ENCODE results near the gene DNAJC2.
A peak's percentile ranks its signal among the peaks of the same experiment; 100 is the strongest.

DNAJC2 gene, protein sequence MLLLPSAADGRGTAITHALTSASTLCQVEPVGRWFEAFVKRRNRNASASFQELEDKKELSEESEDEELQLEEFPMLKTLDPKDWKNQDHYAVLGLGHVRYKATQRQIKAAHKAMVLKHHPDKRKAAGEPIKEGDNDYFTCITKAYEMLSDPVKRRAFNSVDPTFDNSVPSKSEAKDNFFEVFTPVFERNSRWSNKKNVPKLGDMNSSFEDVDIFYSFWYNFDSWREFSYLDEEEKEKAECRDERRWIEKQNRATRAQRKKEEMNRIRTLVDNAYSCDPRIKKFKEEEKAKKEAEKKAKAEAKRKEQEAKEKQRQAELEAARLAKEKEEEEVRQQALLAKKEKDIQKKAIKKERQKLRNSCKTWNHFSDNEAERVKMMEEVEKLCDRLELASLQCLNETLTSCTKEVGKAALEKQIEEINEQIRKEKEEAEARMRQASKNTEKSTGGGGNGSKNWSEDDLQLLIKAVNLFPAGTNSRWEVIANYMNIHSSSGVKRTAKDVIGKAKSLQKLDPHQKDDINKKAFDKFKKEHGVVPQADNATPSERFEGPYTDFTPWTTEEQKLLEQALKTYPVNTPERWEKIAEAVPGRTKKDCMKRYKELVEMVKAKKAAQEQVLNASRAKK

DNA sequence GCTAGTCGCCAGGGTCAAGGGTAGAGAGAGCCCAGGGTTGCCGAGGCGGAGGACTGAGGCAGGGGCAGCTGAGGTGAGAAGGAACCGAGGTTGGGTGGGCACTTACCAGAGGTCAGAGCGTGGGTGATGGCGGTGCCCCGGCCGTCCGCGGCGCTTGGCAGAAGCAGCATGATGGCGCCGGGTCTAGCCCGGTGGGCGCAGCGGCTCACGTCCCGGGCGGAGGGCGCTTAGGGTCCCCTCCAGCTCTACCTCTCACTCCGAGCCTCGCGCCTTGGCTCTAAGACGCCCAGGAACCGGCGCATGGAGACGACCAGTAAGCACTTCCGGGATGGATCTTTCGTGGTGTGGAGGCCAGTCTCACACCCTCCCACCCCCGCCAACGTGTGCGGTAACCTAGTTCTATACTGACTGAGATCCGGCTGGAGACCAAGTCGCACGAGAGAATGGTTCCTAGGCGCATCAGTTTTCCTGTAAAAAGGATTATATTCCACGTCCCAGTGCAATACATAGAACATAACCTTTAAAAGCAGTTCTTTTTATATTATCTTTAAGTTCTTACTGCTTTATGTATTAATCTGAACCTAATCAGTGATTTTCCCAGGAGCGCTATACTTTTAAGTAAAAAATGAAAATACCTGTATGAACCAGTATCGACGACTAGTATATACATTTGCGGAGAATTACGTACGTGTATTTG is at the start of gene DNAJC2:
Gene DNAJC2, minus strand, starts transcription at position 315 of the 697 bp plus-strand sequence. Its CDS starts 145 bp downstream, at position 170.
- peak; percentile 87 for DNase-seq
- Mint-ChIP-seq H3K9me3 (no peaks in the 10 kb centered on the region), H3K27me3 (no peaks in the 10 kb centered on the region), H3K4me1 (ENCODE audit: low read depth) (peaks cover 61% of the 10 kb centered on the region), H3K27ac (peak within 1 kb of the TSS; percentile 99), H3K4me3 (peak within 1 kb of the TSS; percentile 90), H3K36me3 (ENCODE audit: low read depth) (peaks cover 73% of the 10 kb centered on the region)

- Mint-ChIP-seq H3K36me3 (ENCODE audit: low read depth) (no peaks in the 10 kb centered on the region), H3K4me1 (ENCODE audit: low read depth) (no peaks in the 10 kb centered on the region), H3K9me3 (no peaks in the 10 kb centered on the region), H3K27me3 (peaks cover 21% of the 10 kb centered on the region), H3K27ac (no peak overlapping the region), H3K4me3 (no peak overlapping the region)
- no peak for DNase-seq
Observed at GRCh38 chr7:103391976-103392375, 47.4 kb upstream of the DNAJC2 start.

GRCh38 chr7:103391150-103391549 is 46.6 kb upstream of the DNAJC2 start:
- H3K4me1 Mint-ChIP-seq (ENCODE audit: low read depth), result no peaks in the 10 kb centered on the region
- H3K4me3 Mint-ChIP-seq, result no peak overlapping the region
- no peaks in the 10 kb centered on the region for H3K9me3 Mint-ChIP-seq
- DNase-seq, result no peak
- H3K27me3 Mint-ChIP-seq, result peaks cover 18% of the 10 kb centered on the region
- H3K27ac Mint-ChIP-seq, result no peak overlapping the region
- H3K36me3 Mint-ChIP-seq (ENCODE audit: low read depth), result no peaks in the 10 kb centered on the region

- H3K9me3 Mint-ChIP-seq, result no peaks in the 10 kb centered on the region
- H3K27ac Mint-ChIP-seq, result no peak overlapping the region
- no peaks in the 10 kb centered on the region for H3K4me1 Mint-ChIP-seq (ENCODE audit: low read depth)
Observed at GRCh38 chr7:103389263-103389662, 44.7 kb upstream of the DNAJC2 start.

GRCh38 chr7:103388469-103389140 is 44.0 kb upstream of the DNAJC2 start:
- Mint-ChIP-seq H3K9me3 (no peaks in the 10 kb centered on the region), H3K4me3 (no peak overlapping the region), H3K27ac (no peak overlapping the region), H3K36me3 (ENCODE audit: low read depth) (no peaks in the 10 kb centered on the region), H3K4me1 (ENCODE audit: low read depth) (no peaks in the 10 kb centered on the region), H3K27me3 (peaks cover 18% of the 10 kb centered on the region)
- no peak for DNase-seq

More at GRCh38 chr7:103389263-103389662, 44.7 kb upstream of the DNAJC2 start:
- DNase-seq, result no peak
- Mint-ChIP-seq H3K27me3 (peaks cover 18% of the 10 kb centered on the region), H3K36me3 (ENCODE audit: low read depth) (no peaks in the 10 kb centered on the region), H3K4me3 (no peak overlapping the region)

GRCh38 chr7:103387242-103387641 is 42.7 kb upstream of the DNAJC2 start:
- Mint-ChIP-seq H3K36me3 (ENCODE audit: low read depth) (no peaks in the 10 kb centered on the region), H3K27ac (no peak overlapping the region), H3K4me1 (ENCODE audit: low read depth) (no peaks in the 10 kb centered on the region), H3K27me3 (peaks cover 15% of the 10 kb centered on the region), H3K9me3 (no peaks in the 10 kb centered on the region), H3K4me3 (no peak overlapping the region)
- DNase-seq, result no peak

DNA sequence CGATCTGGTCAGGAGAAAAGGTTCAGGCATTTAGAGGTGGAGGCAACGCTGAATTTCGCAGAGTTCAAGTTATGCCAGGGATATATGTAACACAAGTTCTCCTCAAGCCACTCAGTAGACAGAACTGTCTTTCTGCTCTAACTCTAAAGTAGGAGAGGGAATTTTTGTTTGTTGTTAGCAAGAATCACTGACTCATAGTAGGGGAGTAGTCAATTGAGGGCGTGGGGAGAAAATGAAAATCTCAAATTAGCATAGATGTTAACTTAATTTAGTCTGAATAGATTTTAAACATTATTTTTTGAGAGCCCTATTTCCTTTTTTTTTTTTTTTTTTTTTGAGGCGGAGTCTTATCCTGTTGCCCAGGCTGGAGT is 37.5 kb upstream of the DNAJC2 start:
- DNase-seq, result no peak
- Mint-ChIP-seq H3K4me3 (no peak overlapping the region), H3K27me3 (peaks cover 9% of the 10 kb centered on the region), H3K4me1 (ENCODE audit: low read depth) (no peaks in the 10 kb centered on the region), H3K36me3 (ENCODE audit: low read depth) (no peaks in the 10 kb centered on the region), H3K9me3 (no peaks in the 10 kb centered on the region), H3K27ac (no peak overlapping the region)

DNA sequence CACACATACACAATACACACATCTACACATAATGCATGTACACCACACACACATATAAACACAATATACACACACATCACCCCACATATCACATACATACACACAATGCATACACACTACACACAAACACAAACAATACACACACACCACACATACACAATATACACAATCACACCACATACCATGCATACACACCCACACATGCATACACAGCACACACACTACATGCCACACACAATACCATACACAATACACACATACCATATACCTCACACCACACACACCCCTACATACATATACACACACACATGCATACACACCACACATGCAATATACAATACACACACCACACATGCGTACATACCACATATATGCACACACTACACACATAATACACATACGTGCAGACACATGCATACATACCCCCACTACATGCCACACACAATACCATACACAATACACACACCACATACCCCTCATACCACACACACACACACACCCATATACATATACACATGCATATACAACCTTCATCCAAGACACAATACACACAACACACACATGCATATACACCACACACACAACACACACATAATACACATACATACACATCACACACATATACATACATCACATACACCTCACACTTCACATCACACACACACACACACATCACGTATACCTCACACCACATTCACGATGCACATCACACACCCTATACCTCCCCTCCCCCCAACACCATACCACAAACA is 36.9 kb upstream of the DNAJC2 start:
- no peak for DNase-seq
- H3K36me3 Mint-ChIP-seq (ENCODE audit: low read depth), result no peaks in the 10 kb centered on the region
- H3K4me1 Mint-ChIP-seq (ENCODE audit: low read depth), result no peaks in the 10 kb centered on the region
- no peak overlapping the region for H3K4me3 Mint-ChIP-seq
- H3K27me3 Mint-ChIP-seq, result peaks cover 9% of the 10 kb centered on the region
- H3K27ac Mint-ChIP-seq, result no peak overlapping the region
- H3K9me3 Mint-ChIP-seq, result no peaks in the 10 kb centered on the region

DNA sequence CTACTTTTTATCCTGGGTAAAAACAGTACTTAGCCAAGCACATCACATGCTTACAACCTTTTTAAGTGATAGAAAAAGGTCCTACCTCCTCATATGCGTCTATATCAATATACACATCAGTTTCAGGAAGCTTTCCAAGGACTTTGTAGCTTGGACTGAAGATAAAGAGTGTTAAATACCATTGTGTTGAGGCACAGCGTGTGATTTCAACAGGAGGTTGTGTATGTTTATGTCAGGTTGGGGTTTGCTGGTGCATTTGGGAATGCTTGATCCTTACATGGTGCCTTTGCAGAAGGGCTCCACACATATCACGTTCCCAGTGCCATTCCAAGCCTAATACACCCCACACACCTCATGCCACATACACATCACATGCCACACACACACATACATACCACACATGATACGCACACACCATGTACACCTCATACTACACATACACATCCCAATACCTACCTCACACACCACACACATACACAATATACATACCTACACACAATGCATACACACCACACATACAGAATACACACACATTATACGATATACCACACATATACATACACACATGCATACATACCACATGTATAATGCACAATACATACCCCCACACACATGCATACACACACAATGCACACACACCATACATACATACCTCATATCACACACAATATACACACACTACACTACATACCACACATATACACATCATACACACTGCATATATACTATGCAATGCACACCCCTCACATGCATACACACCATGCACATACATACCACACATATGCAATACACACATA is 36.0 kb upstream of the DNAJC2 start:
- Mint-ChIP-seq H3K27me3 (peaks cover 9% of the 10 kb centered on the region), H3K27ac (no peak overlapping the region), H3K4me3 (no peak overlapping the region), H3K4me1 (ENCODE audit: low read depth) (no peaks in the 10 kb centered on the region), H3K9me3 (no peaks in the 10 kb centered on the region), H3K36me3 (ENCODE audit: low read depth) (no peaks in the 10 kb centered on the region)
- no peak for DNase-seq

DNA sequence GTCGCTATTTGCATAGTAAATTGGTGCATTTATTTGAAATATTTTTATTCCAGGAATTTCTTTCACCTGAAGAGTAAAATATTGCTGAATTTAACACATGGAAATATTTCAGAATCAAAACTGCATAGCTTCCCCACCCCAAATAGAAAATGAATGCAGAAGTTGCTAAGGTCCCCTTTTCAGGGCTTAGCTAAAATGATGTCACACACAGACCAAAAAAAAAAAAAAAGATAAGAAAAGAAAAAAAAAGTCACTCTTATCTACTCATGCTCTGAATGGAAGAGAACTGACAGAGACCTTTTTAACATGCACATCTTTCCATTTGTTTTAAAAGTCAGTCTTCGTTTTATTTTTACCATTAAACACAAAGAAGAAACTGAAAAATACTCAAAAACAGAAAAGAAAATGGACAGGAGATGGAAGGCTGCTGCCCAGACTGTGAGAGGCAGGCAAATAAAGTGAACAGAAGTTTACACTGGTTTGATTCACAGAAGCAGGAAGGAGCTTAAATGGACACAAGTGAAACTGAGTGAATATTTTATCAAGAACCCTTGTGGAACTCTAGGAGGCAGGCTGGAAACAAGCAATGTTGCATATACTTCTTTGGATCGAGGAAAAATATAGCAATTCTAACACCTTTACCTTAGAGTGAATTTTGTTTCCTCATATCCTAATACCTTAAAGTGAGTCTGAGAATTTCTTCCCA is 34.9 kb upstream of the DNAJC2 start:
- Mint-ChIP-seq H3K27ac (no peak overlapping the region), H3K36me3 (ENCODE audit: low read depth) (no peaks in the 10 kb centered on the region), H3K4me3 (no peak overlapping the region)

DNA sequence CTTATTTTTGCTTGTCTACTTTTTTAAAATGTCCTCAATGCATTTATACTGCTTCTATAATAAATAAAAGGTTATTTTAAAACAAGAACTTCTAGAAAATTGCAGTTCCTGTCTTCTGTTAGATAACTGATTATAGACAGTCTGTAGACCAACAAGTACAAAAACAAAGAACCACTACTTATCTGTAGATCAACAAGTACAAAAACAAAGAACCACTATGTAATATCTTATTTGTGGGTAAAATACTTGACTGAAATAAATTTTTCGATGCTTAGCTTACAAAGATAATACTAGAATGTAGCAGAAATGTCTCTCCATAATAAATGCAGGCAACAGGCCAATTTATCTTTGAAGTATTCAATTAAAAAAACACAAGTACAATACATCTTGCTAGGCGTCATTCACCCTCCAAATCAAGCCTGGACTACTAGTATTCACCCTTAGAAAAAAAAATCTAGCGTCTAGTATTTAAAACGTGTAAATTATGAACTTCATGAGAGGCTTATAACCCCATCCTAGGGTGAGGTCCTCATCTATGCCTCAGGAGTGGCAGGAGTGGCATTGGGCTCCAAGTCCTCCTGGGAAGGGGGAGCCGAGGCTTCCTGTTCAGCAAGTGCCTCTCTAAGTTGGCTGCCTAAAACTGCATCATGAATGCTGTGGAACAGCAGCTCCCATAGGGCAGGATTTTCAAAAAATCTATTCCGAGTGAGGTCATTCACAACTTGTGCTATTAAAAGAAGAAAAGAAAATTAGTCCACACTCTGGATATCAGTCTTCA is 29.5 kb upstream of the DNAJC2 start:
- DNase-seq, result no peak
- H3K9me3 Mint-ChIP-seq, result no peaks in the 10 kb centered on the region
- H3K4me3 Mint-ChIP-seq, result no peak overlapping the region
- peaks cover 9% of the 10 kb centered on the region for H3K27me3 Mint-ChIP-seq
- peaks cover 17% of the 10 kb centered on the region for H3K36me3 Mint-ChIP-seq (ENCODE audit: low read depth)
- no peak overlapping the region for H3K27ac Mint-ChIP-seq
- no peaks in the 10 kb centered on the region for H3K4me1 Mint-ChIP-seq (ENCODE audit: low read depth)

More for the DNA sequence above, 34.9 kb upstream of the DNAJC2 start:
- no peaks in the 10 kb centered on the region for H3K4me1 Mint-ChIP-seq (ENCODE audit: low read depth)
- H3K9me3 Mint-ChIP-seq, result no peaks in the 10 kb centered on the region
- no peak for DNase-seq
- H3K27me3 Mint-ChIP-seq, result peaks cover 9% of the 10 kb centered on the region

GRCh38 chr7:103369432-103369831 is 24.9 kb upstream of the DNAJC2 start:
- peaks cover 62% of the 10 kb centered on the region for H3K36me3 Mint-ChIP-seq (ENCODE audit: low read depth)
- no peaks in the 10 kb centered on the region for H3K9me3 Mint-ChIP-seq
- H3K4me1 Mint-ChIP-seq (ENCODE audit: low read depth), result no peaks in the 10 kb centered on the region
- H3K27me3 Mint-ChIP-seq, result no peaks in the 10 kb centered on the region
- no peak for DNase-seq
- H3K27ac Mint-ChIP-seq, result no peak overlapping the region
- H3K4me3 Mint-ChIP-seq, result no peak overlapping the region

Measured in activated T-cell treated with anti-CD3 and anti-CD28 coated beads, Interleukin-2, amount 50 U/mL, for 24 hours (primary cell).